ENCODE measurements around the gene ALG9. TPM values are rescaled to one million over a fixed set of nuclear protein-coding genes. Genes with fewer than 3 reads are reported as not detected.

ALG9 gene
- total RNA-seq, 1 experiment from 2014 or later: 19.7 TPM

GRCh38 chr11:111736621-111737443 is 134.5 kb downstream of the ALG9 start (continued):
- TF ChIP-seq NR1H2 (CRISPR knock-in tag; IDR thresholded peaks at IDR 0.05) (no peak), TP53 (CRISPR knock-in tag; IDR thresholded peaks at IDR 0.05) (no peak), RORB (CRISPR knock-in tag; IDR thresholded peaks at IDR 0.05) (no peak), ZNF263 (CRISPR knock-in tag; IDR thresholded peaks at IDR 0.05; ENCODE audit: low read depth) (no peak), NR2C2 (CRISPR knock-in tag; IDR thresholded peaks at IDR 0.05) (no peak)
- TF ChIP-seq, protein P1, sequence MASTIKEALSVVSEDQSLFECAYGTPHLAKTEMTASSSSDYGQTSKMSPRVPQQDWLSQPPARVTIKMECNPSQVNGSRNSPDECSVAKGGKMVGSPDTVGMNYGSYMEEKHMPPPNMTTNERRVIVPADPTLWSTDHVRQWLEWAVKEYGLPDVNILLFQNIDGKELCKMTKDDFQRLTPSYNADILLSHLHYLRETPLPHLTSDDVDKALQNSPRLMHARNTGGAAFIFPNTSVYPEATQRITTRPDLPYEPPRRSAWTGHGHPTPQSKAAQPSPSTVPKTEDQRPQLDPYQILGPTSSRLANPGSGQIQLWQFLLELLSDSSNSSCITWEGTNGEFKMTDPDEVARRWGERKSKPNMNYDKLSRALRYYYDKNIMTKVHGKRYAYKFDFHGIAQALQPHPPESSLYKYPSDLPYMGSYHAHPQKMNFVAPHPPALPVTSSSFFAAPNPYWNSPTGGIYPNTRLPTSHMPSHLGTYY (CRISPR knock-in tag; IDR thresholded peaks at IDR 0.05): no peak
- TF ChIP-seq, protein P2, sequence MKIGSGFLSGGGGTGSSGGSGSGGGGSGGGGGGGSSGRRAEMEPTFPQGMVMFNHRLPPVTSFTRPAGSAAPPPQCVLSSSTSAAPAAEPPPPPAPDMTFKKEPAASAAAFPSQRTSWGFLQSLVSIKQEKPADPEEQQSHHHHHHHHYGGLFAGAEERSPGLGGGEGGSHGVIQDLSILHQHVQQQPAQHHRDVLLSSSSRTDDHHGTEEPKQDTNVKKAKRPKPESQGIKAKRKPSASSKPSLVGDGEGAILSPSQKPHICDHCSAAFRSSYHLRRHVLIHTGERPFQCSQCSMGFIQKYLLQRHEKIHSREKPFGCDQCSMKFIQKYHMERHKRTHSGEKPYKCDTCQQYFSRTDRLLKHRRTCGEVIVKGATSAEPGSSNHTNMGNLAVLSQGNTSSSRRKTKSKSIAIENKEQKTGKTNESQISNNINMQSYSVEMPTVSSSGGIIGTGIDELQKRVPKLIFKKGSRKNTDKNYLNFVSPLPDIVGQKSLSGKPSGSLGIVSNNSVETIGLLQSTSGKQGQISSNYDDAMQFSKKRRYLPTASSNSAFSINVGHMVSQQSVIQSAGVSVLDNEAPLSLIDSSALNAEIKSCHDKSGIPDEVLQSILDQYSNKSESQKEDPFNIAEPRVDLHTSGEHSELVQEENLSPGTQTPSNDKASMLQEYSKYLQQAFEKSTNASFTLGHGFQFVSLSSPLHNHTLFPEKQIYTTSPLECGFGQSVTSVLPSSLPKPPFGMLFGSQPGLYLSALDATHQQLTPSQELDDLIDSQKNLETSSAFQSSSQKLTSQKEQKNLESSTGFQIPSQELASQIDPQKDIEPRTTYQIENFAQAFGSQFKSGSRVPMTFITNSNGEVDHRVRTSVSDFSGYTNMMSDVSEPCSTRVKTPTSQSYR (CRISPR knock-in tag; IDR thresholded peaks at IDR 0.05): no peak
- TF ChIP-seq, protein P3, sequence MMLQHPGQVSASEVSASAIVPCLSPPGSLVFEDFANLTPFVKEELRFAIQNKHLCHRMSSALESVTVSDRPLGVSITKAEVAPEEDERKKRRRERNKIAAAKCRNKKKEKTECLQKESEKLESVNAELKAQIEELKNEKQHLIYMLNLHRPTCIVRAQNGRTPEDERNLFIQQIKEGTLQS (CRISPR knock-in tag; conservative IDR thresholded peaks at IDR 0.05): no peak

Other genes with a start within 250 kb of the ALG9 start
- gene PPP2R1B, start 105.2 kb downstream of the ALG9 start, total RNA-seq (2021): 74.5 to 87.7 TPM (median 75.2 TPM) in 3 replicates
- 1.9 to 2.5 TPM (median 2.2 TPM) in 3 replicates for gene FDXACB1, start 7.6 kb upstream of the ALG9 start, total RNA-seq (2021)
- gene CFAP68, start 8.0 kb upstream of the ALG9 start, total RNA-seq (2021): 18.7 to 22.6 TPM (median 20.4 TPM) in 3 replicates
- 1.3 to 2.1 TPM (median 1.4 TPM) in 3 replicates for gene CRYAB, start 40.2 kb upstream of the ALG9 start, total RNA-seq (2021)
- gene HSPB2, start 41.2 kb upstream of the ALG9 start, total RNA-seq (2021): 0.33 to 0.62 TPM (median 0.55 TPM) in 3 replicates
- gene C11orf52, start 47.3 kb upstream of the ALG9 start, total RNA-seq (2021): 2.1 to 4.2 TPM (median 3.0 TPM) in 3 replicates
- gene DIXDC1, start 65.8 kb upstream of the ALG9 start, total RNA-seq (2021): 12.6 to 14.6 TPM (median 13.5 TPM) in 3 replicates
- gene DLAT, start 153.8 kb upstream of the ALG9 start, total RNA-seq (2021): 55.7 to 60.4 TPM (median 56.6 TPM) in 3 replicates
- gene PIH1D2, start 202.4 kb upstream of the ALG9 start, total RNA-seq (2021): 0.71 to 0.85 TPM (median 0.71 TPM) in 3 replicates
- gene NKAPD1, start 202.7 kb upstream of the ALG9 start, total RNA-seq (2021): 15.3 to 17.1 TPM (median 15.6 TPM) in 3 replicates
- 67.9 to 88.2 TPM (median 74.4 TPM) in 3 replicates for gene TIMM8B, start 215.2 kb upstream of the ALG9 start, total RNA-seq (2021)
- 94.3 to 105 TPM (median 98.9 TPM) in 3 replicates for gene SDHD, start 215.3 kb upstream of the ALG9 start, total RNA-seq (2021)

Data from WTC11 (cell line).